Measurements from ENCODE around the gene ZNF804A. TPM values are rescaled to one million over a fixed set of nuclear protein-coding genes. Genes with fewer than 3 reads are reported as not detected.

Gene ZNF804A
- total and polyA plus RNA-seq, 4 donors: 0.07 to 0.37 (median 0.13) TPM

DNA sequence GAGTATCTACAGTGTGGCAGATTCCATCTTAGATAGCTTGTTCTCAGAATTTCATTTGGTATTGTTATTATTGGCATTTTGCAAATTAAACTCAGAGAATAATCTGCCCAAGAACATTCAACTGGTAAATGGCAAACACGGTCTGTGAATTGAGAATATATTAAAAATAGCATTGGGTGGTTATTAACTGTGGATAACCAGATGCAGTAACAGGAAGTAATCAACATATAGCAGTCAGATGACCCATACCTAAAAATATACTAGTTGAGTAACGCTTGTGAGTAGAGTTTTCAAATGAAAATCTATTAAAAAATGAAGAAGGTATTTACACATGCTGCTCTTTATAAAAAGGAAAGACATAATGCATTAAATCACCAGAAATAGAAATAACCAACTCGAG, 129.5 kb downstream of the ZNF804A start:
- no peaks in the 10 kb centered on the region for H3K36me3 ChIP-seq (ENCODE audit: control insufficient read depth in 4 of 4, insufficient read depth in 3 of 4, low read depth in 1 of 4, low read length in 3 of 4)
- H3K27ac ChIP-seq (ENCODE audit: low read depth in 1 of 2, low read length in 2 of 2): no peak overlapping the region
- no peaks in the 10 kb centered on the region for H3K27me3 ChIP-seq (ENCODE audit: control insufficient read depth in 4 of 4, insufficient read depth in 4 of 4, low read length in 3 of 4)
- TF ChIP-seq ATF3 (IDR thresholded peaks at IDR 0.05): no peak
- 58% methylated on average over 3 of the region's 3 CpGs for WGBS
- no peak overlapping the region for H3K4me3 ChIP-seq (ENCODE audit: low read depth in 1 of 3, low read length in 3 of 3)
- DNase-seq (ENCODE audit: low spot score): no peak
- no peak overlapping the region for H3K9ac ChIP-seq (ENCODE audit: low read depth in 1 of 2, low read length in 2 of 2)
- H3K4me1 ChIP-seq (ENCODE audit: control insufficient read depth in 4 of 4, insufficient read depth in 4 of 4, low read length in 3 of 4): no peaks in the 10 kb centered on the region
- no peaks in the 10 kb centered on the region for H3K9me3 ChIP-seq (ENCODE audit: control insufficient read depth in 4 of 4, low read length in 3 of 4)

- Histone ChIP-seq H3K4me3 (ENCODE audit: low read depth in 1 of 3, low read length in 3 of 3) (no peak overlapping the region), H3K36me3 (ENCODE audit: control insufficient read depth in 4 of 4, insufficient read depth in 3 of 4, low read depth in 1 of 4, low read length in 3 of 4) (no peaks in the 10 kb centered on the region), H3K9ac (ENCODE audit: low read depth in 1 of 2, low read length in 2 of 2) (no peak overlapping the region), H3K4me1 (ENCODE audit: control insufficient read depth in 4 of 4, insufficient read depth in 4 of 4, low read length in 3 of 4) (no peaks in the 10 kb centered on the region), H3K27me3 (ENCODE audit: control insufficient read depth in 4 of 4, insufficient read depth in 4 of 4, low read length in 3 of 4) (no peaks in the 10 kb centered on the region), H3K9me3 (ENCODE audit: control insufficient read depth in 4 of 4, low read length in 3 of 4) (no peaks in the 10 kb centered on the region), H3K27ac (ENCODE audit: low read depth in 1 of 2, low read length in 2 of 2) (no peak overlapping the region)
- DNase-seq (ENCODE audit: low spot score): no peak
- no peak for TF ChIP-seq EGR1 (IDR thresholded peaks at IDR 0.05; ENCODE audit: low read depth in 2 of 2)
- no peak for TF ChIP-seq NR2F2 (IDR thresholded peaks at IDR 0.05)
- TF ChIP-seq RXRA (IDR thresholded peaks at IDR 0.05): no peak
Measured at GRCh38 chr2:184728411-184728810, 130.1 kb downstream of the ZNF804A start.

DNA sequence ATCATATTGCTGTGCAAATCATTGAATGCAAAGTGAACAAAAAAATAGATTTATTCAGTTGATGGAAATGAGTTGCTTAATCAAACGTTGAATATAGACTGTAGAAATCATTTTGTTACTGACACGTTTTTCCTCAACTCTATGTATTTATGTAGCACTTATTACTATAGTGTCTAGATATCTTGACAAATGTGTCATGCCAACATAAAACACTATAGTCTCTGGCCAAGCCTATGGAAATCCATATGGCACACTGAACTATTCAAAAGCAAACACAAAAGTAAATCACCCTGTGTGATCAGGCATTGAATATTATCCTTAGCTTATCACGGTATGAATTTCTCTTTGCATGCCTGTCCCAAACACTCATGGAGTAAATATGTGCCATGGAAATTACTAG, 131.3 kb downstream of the ZNF804A start:
- no peak for TF ChIP-seq ATF3 (IDR thresholded peaks at IDR 0.05)
- no peak for TF ChIP-seq CTCF (IDR thresholded peaks at IDR 0.05; ENCODE audit: low read depth, low read length, missing input control)
- TF ChIP-seq HNF4A (conservative IDR thresholded peaks at IDR 0.05): no peak
- TF ChIP-seq, protein P1, sequence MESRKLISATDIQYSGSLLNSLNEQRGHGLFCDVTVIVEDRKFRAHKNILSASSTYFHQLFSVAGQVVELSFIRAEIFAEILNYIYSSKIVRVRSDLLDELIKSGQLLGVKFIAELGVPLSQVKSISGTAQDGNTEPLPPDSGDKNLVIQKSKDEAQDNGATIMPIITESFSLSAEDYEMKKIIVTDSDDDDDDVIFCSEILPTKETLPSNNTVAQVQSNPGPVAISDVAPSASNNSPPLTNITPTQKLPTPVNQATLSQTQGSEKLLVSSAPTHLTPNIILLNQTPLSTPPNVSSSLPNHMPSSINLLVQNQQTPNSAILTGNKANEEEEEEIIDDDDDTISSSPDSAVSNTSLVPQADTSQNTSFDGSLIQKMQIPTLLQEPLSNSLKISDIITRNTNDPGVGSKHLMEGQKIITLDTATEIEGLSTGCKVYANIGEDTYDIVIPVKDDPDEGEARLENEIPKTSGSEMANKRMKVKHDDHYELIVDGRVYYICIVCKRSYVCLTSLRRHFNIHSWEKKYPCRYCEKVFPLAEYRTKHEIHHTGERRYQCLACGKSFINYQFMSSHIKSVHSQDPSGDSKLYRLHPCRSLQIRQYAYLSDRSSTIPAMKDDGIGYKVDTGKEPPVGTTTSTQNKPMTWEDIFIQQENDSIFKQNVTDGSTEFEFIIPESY (IDR thresholded peaks at IDR 0.05): no peak
- no peak for TF ChIP-seq YY1 (IDR thresholded peaks at IDR 0.05)
- TF ChIP-seq GABPA (IDR thresholded peaks at IDR 0.05 in 1 of 2, conservative IDR thresholded peaks at IDR 0.05 in 1 of 2): no peak
- no peak for TF ChIP-seq HNF4G (IDR thresholded peaks at IDR 0.05)
- TF ChIP-seq JUND (IDR thresholded peaks at IDR 0.05): no peak
- 70% methylated on average over 3 of the region's 3 CpGs for WGBS
- Histone ChIP-seq H3K4me3 (ENCODE audit: low read depth in 1 of 3, low read length in 3 of 3) (no peak overlapping the region), H3K27ac (ENCODE audit: low read depth in 1 of 2, low read length in 2 of 2) (no peak overlapping the region), H3K4me1 (ENCODE audit: control insufficient read depth in 4 of 4, insufficient read depth in 4 of 4, low read length in 3 of 4) (no peaks in the 10 kb centered on the region), H3K36me3 (ENCODE audit: control insufficient read depth in 4 of 4, insufficient read depth in 3 of 4, low read depth in 1 of 4, low read length in 3 of 4) (no peaks in the 10 kb centered on the region), H3K27me3 (ENCODE audit: control insufficient read depth in 4 of 4, insufficient read depth in 4 of 4, low read length in 3 of 4) (no peaks in the 10 kb centered on the region), H3K9ac (ENCODE audit: low read depth in 1 of 2, low read length in 2 of 2) (no peak overlapping the region), H3K9me3 (ENCODE audit: control insufficient read depth in 4 of 4, low read length in 3 of 4) (no peaks in the 10 kb centered on the region)
- no peak for DNase-seq (ENCODE audit: low spot score)

All from liver (tissue), 9 donors.